Caco-2 (cell line): Measurements from ENCODE around the gene SLC25A30. TPM values are rescaled to one million over a fixed set of nuclear protein-coding genes. Genes with fewer than 3 reads are reported as not detected.

ENCODE experiments used
- BruUV-seq: library from RNA; stranded (reverse); fragments of 400-500 nt; replicated peaks from 2 replicates; lab custom pipeline; 2021; lab: Mats Ljungman, UMichigan
- CTCF ChIA-PET: fragments of 300-600 bp; sonication (Branson Sonifier 250); formaldehyde crosslinking; loops from one replicate; lab custom pipeline; 2022; ENCODE audit warnings: antibody characterized with exemption; lab: Charles Lee
- POLR2A ChIA-PET: fragments of 300-600 bp; sonication (Branson Sonifier 250); formaldehyde crosslinking; loops from one replicate; lab custom pipeline; 2022; ENCODE audit warnings: antibody characterized with exemption; lab: Charles Lee
- DNase-seq, 2 experiments: peaks; one replicate each; pipeline versions ENCODE4 v3.0.0 to v3.0.0-alpha.2; 2020 to 2022
- H3K27me3 ChIP-seq: replicated peaks from 2 replicates; pipeline ENCODE4 v1.6.0; 2011; ENCODE audit warnings: low read length; ENCODE audit not compliant: control insufficient read depth, insufficient read depth
- H3K36me3 ChIP-seq: 2 replicates; pipeline ENCODE4 v1.5.1; 2011; ENCODE audit warnings: low read length; ENCODE audit not compliant: control insufficient read depth, insufficient read depth
- H3K4me1 ChIP-seq: fragments of 250-450 bp; sonication (Bioruptor Pico); 2 replicates; pipeline ENCODE4 v1.5.1; 2020; ENCODE audit warnings: mild to moderate bottlenecking
- H3K4me3 ChIP-seq: 2 replicates; pipeline ENCODE4 v1.5.1; 2011; ENCODE audit warnings: low read depth, mild to moderate bottlenecking, control low read depth, low read length
- H3K9me3 ChIP-seq: fragments of 250-450 bp; sonication (Bioruptor Pico); 2 replicates; pipeline ENCODE4 v1.5.1; 2020; ENCODE audit warnings: mild to moderate bottlenecking, moderate library complexity
- H3K27ac Mint-ChIP-seq: one replicate; pipeline ENCODE4 v1.8.0; 2022; ENCODE audit warnings: mixed read lengths; ENCODE audit not compliant: unreplicated experiment
- H3K27me3 Mint-ChIP-seq: one replicate; pipeline ENCODE4 v1.8.0; 2022; ENCODE audit warnings: mixed read lengths; ENCODE audit not compliant: insufficient read depth, unreplicated experiment
- H3K36me3 Mint-ChIP-seq: one replicate; pipeline ENCODE4 v1.8.0; 2022; ENCODE audit warnings: mild to moderate bottlenecking, mixed read lengths; ENCODE audit not compliant: insufficient read depth, unreplicated experiment
- H3K4me1 Mint-ChIP-seq: one replicate; pipeline ENCODE4 v1.8.0; 2022; ENCODE audit warnings: low read depth, mixed read lengths; ENCODE audit not compliant: unreplicated experiment
- H3K4me3 Mint-ChIP-seq: one replicate; pipeline ENCODE4 v1.8.0; 2022; ENCODE audit warnings: mild to moderate bottlenecking, moderate library complexity, mixed read lengths; ENCODE audit not compliant: unreplicated experiment
- H3K9me3 Mint-ChIP-seq: one replicate; pipeline ENCODE4 v1.8.0; 2022; ENCODE audit warnings: mixed read lengths; ENCODE audit not compliant: unreplicated experiment
- CTCF ChIP-seq, 2 experiments: fragments of 200-600 bp in 1 of 2; IDR thresholded peaks; 1 replicate in 1 of 2; 2 replicates in 1 of 2; pipeline versions ENCODE4 v1.5.1 to v1.8.0; 2011 to 2022; ENCODE audit warnings: antibody characterized with exemption in 1 of 2, control low read depth in 1 of 2, inconsistent platforms in 1 of 2, low read depth in 1 of 2, low read length in 1 of 2, mild to moderate bottlenecking in 1 of 2, moderate library complexity in 1 of 2; ENCODE audit not compliant: insufficient read depth in 1 of 2, severe bottlenecking in 1 of 2, unreplicated experiment in 1 of 2
- intact Hi-C: fragments of 100-400 bp; cut with micrococcal nuclease; formaldehyde crosslinking; loops from one replicate; pipeline ENCODE4 v1.10.0; 2022; ENCODE audit not compliant: unreplicated experiment
- total RNA-seq: library from RNA; stranded (reverse); gene quantifications from 2 replicates; pipeline ENCODE4 v1.2.3, GENCODE V29; 2022

The SLC25A30 gene
- total RNA-seq, 1 experiment from 2014 or later, result 12.2 TPM

DNA sequence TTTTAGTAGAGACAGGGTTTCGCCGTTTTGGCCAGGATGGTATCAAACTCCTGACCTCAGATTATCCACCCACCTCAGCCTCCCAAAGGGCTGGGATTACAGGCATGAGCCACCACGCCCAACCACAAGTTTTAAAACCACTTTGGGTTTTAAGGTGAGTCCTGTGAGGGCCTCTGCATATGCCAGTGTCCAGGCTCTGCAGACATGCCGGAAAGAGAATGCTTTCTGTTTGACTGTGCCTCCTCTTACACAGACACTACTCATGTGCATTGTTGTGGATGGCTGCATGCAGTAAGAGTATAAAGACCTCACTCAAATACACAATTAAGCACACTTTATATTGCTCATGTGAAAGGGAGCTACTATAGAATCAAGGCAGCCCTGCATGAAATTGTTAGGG lies 20.8 kb upstream of the SLC25A30 start:
- no peak overlapping the region for H3K4me3 ChIP-seq
- intact Hi-C loops, result no loop called here
- H3K9me3 ChIP-seq, result no peaks in the 10 kb centered on the region
- Mint-ChIP-seq H3K9me3 (no peaks in the 10 kb centered on the region), H3K4me1 (peaks cover 5% of the 10 kb centered on the region), H3K36me3 (no peaks in the 10 kb centered on the region), H3K27me3 (no peaks in the 10 kb centered on the region), H3K4me3 (no peak overlapping the region), H3K27ac (no peak overlapping the region)
- BruUV-seq, result no TSS peak
- CTCF ChIA-PET, result interaction anchor here (0.5 kb wide), 1 partner anchor 1150 kb away, joined by 4 read pairs; no protein-coding TSS in a partner anchor
- TF ChIP-seq CTCF (IDR thresholded peaks at IDR 0.05; ENCODE audit: insufficient read depth in 1 of 2, low read depth in 1 of 2, low read length in 1 of 2, severe bottlenecking in 1 of 2, unreplicated experiment in 1 of 2), result no peak
- H3K4me1 ChIP-seq, result peaks cover 12% of the 10 kb centered on the region
- no peaks in the 10 kb centered on the region for H3K36me3 ChIP-seq
- H3K27me3 ChIP-seq, result no peaks in the 10 kb centered on the region
- no peak for DNase-seq
- POLR2A ChIA-PET, result no interaction called here

DNA sequence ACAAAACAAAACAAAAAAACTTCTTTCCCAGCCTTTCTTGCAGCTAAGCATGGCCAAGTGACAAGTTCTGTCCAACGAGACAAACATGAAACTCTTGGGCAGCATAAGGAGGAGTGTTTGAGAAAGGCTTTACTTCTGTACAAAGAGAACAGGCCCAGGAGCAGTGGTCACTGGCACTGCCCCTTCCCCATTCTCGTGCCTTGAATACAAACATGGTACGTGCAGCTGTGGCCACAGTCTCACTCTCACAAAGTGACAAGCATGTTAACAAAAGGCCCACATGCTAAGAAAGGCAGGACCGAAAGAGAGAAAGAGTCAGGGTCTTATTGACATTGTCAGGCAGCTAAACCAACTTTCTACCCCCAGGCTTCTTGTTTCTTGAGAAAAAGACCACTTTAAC lies 19.8 kb upstream of the SLC25A30 start:
- Histone ChIP-seq H3K27me3 (no peaks in the 10 kb centered on the region), H3K4me1 (peaks cover 12% of the 10 kb centered on the region), H3K9me3 (no peaks in the 10 kb centered on the region), H3K36me3 (no peaks in the 10 kb centered on the region), H3K4me3 (no peak overlapping the region)
- CTCF ChIA-PET, result no interaction called here
- Mint-ChIP-seq H3K9me3 (no peaks in the 10 kb centered on the region), H3K4me3 (no peak overlapping the region), H3K27ac (no peak overlapping the region), H3K4me1 (peaks cover 5% of the 10 kb centered on the region), H3K36me3 (no peaks in the 10 kb centered on the region), H3K27me3 (no peaks in the 10 kb centered on the region)
- no peak for DNase-seq
- no TSS peak for BruUV-seq
- no peak for TF ChIP-seq CTCF (IDR thresholded peaks at IDR 0.05; ENCODE audit: insufficient read depth in 1 of 2, low read depth in 1 of 2, low read length in 1 of 2, severe bottlenecking in 1 of 2, unreplicated experiment in 1 of 2)
- intact Hi-C loops, result no loop called here
- POLR2A ChIA-PET, result no interaction called here

GRCh38 chr13:45436953-45437352 lies 18.8 kb upstream of the SLC25A30 start:
- intact Hi-C loops, result no loop called here
- Histone ChIP-seq H3K27me3 (no peaks in the 10 kb centered on the region), H3K4me3 (no peak overlapping the region), H3K36me3 (no peaks in the 10 kb centered on the region), H3K4me1 (peaks cover 12% of the 10 kb centered on the region), H3K9me3 (no peaks in the 10 kb centered on the region)
- ChIA-PET POLR2A (interaction anchor here (0.6 kb wide), 1 partner anchor 31 kb away, joined by 4 read pairs; no protein-coding TSS in a partner anchor), CTCF (no interaction called here)
- H3K36me3 Mint-ChIP-seq, result no peaks in the 10 kb centered on the region
- no peak for DNase-seq
- H3K9me3 Mint-ChIP-seq, result no peaks in the 10 kb centered on the region
- no peak overlapping the region for H3K4me3 Mint-ChIP-seq
- no peak for TF ChIP-seq CTCF (IDR thresholded peaks at IDR 0.05; ENCODE audit: insufficient read depth in 1 of 2, low read depth in 1 of 2, low read length in 1 of 2, severe bottlenecking in 1 of 2, unreplicated experiment in 1 of 2)
- no TSS peak for BruUV-seq
- no peak overlapping the region for H3K27ac Mint-ChIP-seq
- no peaks in the 10 kb centered on the region for H3K27me3 Mint-ChIP-seq
- peaks cover 5% of the 10 kb centered on the region for H3K4me1 Mint-ChIP-seq
